NCI-H2029 (cell line): Measurements from ENCODE around the gene TBX1.
"Not testable (repeated sequence)": the region's sequence is repeated elsewhere in the genome, so short reads cannot be mapped to it uniquely, and the experiment has no call there.

Source experiments
- DNase-seq: peaks from one replicate; lab custom pipeline; 2025; lab: John Stamatoyannopoulos, UW

The TBX1 gene

GRCh38 chr22:19784384-19785175 lies 24.0 kb downstream of the TBX1 start:
- DNase-seq, result no peak

GRCh38 chr22:19785461-19786263 lies 25.1 kb downstream of the TBX1 start:
- no peak for DNase-seq

GRCh38 chr22:19786264-19786585 lies 25.6 kb downstream of the TBX1 start:
- no peak for DNase-seq

GRCh38 chr22:19786959-19787848 lies 26.6 kb downstream of the TBX1 start:
- DNase-seq, result no peak

- DNase-seq, result no peak
These were observed 27.2 kb downstream of the TBX1 start for GRCh38 chr22:19787849-19788141.

GRCh38 chr22:19788661-19789225 lies 28.2 kb downstream of the TBX1 start:
- DNase-seq, result no peak

GRCh38 chr22:19789406-19789805 lies 28.8 kb downstream of the TBX1 start:
- no peak for DNase-seq

GRCh38 chr22:19789828-19790227 lies 29.2 kb downstream of the TBX1 start:
- no peak for DNase-seq

GRCh38 chr22:19791243-19791642 lies 30.7 kb downstream of the TBX1 start:
- DNase-seq, result no peak

GRCh38 chr22:19791894-19792293 lies 31.3 kb downstream of the TBX1 start:
- no peak for DNase-seq

- not testable (repeated sequence) for DNase-seq
These were observed 31.9 kb downstream of the TBX1 start for GRCh38 chr22:19792383-19792896.

GRCh38 chr22:19793161-19793560 lies 32.6 kb downstream of the TBX1 start:
- no peak for DNase-seq

- no peak for DNase-seq
These were observed 33.2 kb downstream of the TBX1 start for GRCh38 chr22:19793661-19794310.

- DNase-seq, result no peak
These were observed 35.0 kb downstream of the TBX1 start for GRCh38 chr22:19795617-19796008.

- DNase-seq, result no peak
These were observed 35.6 kb downstream of the TBX1 start for GRCh38 chr22:19796160-19796559.

GRCh38 chr22:19797086-19798002 lies 36.8 kb downstream of the TBX1 start:
- no peak for DNase-seq

- DNase-seq, result no peak
These were observed 37.6 kb downstream of the TBX1 start for GRCh38 chr22:19798003-19798665.

- no peak for DNase-seq
These were observed 38.3 kb downstream of the TBX1 start for GRCh38 chr22:19798891-19799293.

- DNase-seq, result no peak
These were observed 39.0 kb downstream of the TBX1 start for GRCh38 chr22:19799322-19800190.
